Panc1 (cell line): ENCODE measurements around the gene MAML3. TPM values are rescaled to one million over a fixed set of nuclear protein-coding genes. Genes with fewer than 3 reads are reported as not detected.

ENCODE experiments used
- ATAC-seq: fragments of 200-7000 bp; cut with Tn5 transposase; 2 replicates; pipeline ENCODE4 v1.9.1; 2020; ENCODE audit warnings: mild to moderate bottlenecking, moderate library complexity
- BruUV-seq: library from RNA; stranded (reverse); fragments of 400-500 nt; replicated peaks from 2 replicates; lab custom pipeline; 2021; lab: Mats Ljungman, UMichigan
- CTCF ChIA-PET: fragments of 300-600 bp; sonication (Branson Sonifier 250); formaldehyde crosslinking; loops from one replicate; lab custom pipeline; 2022; ENCODE audit warnings: antibody characterized with exemption; lab: Charles Lee
- POLR2A ChIA-PET: fragments of 300-600 bp; sonication (Branson Sonifier 250); formaldehyde crosslinking; loops from one replicate; lab custom pipeline; 2022; ENCODE audit warnings: antibody characterized with exemption; lab: Charles Lee
- DNase-seq: peaks from one replicate; pipeline ENCODE4 v3.0.0-alpha.2; 2010; ENCODE audit warnings: low read depth, low spot score
- H3K27ac ChIP-seq: 2 replicates; pipeline ENCODE4 v1.5.1; 2011; ENCODE audit warnings: mild to moderate bottlenecking, low read length, inconsistent platforms
- H3K27me3 ChIP-seq: fragments of 200-500 bp; sonication (Bioruptor generic); 2 replicates; pipeline ENCODE4 v1.6.0; 2014; ENCODE audit warnings: low read length, inconsistent platforms; ENCODE audit not compliant: control insufficient read depth, insufficient read depth
- H3K36me3 ChIP-seq: fragments of 200-500 bp; sonication (Bioruptor generic); 2 replicates; pipeline ENCODE4 v1.5.1; 2014; ENCODE audit warnings: inconsistent platforms, mild to moderate bottlenecking, low read length, moderate library complexity; ENCODE audit not compliant: control insufficient read depth, insufficient read depth
- H3K4me1 ChIP-seq: 2 replicates; pipeline ENCODE4 v1.5.1; 2011; ENCODE audit warnings: inconsistent platforms, mild to moderate bottlenecking, low read length, moderate library complexity; ENCODE audit not compliant: control insufficient read depth, insufficient read depth
- H3K4me3 ChIP-seq, 2 experiments: 2 replicates each; pipeline ENCODE4 v1.5.1; 2011 to 2012; ENCODE audit warnings: low read depth in 2 of 2, low read length in 2 of 2, mild to moderate bottlenecking in 2 of 2, inconsistent platforms in 1 of 2, moderate library complexity in 1 of 2
- H3K9me3 ChIP-seq: fragments of 200-500 bp; sonication (Bioruptor generic); 2 replicates; pipeline ENCODE4 v1.5.1; 2014; ENCODE audit warnings: low read depth, mild to moderate bottlenecking, inconsistent platforms, low read length, moderate library complexity; ENCODE audit not compliant: control insufficient read depth, insufficient read depth
- CTCF ChIP-seq: fragments of 450-650 bp; IDR thresholded peaks from 2 replicates; pipeline ENCODE4 v1.5.1; 2017; ENCODE audit warnings: mild to moderate bottlenecking
- POLR2AphosphoS5 ChIP-seq: IDR thresholded peaks from 2 replicates; pipeline ENCODE4 v1.6.1; 2012; ENCODE audit warnings: mild to moderate bottlenecking, low read depth, low read length, moderate library complexity
- REST ChIP-seq, 2 experiments: IDR thresholded peaks; 2 replicates each; pipeline ENCODE4 v1.6.1; 2011 to 2012; ENCODE audit warnings: low read depth in 2 of 2, control low read depth in 1 of 2, low read length in 1 of 2, mild to moderate bottlenecking in 1 of 2, moderate library complexity in 1 of 2; ENCODE audit not compliant: insufficient read depth in 1 of 2
- SIN3A ChIP-seq: IDR thresholded peaks from 2 replicates; pipeline ENCODE4 v1.6.1; 2012; ENCODE audit warnings: low read depth, mild to moderate bottlenecking, low read length, moderate library complexity, borderline replicate concordance; ENCODE audit not compliant: insufficient read depth
- TCF7L2 ChIP-seq: IDR thresholded peaks from 2 replicates; pipeline ENCODE4 v1.6.1; 2011; ENCODE audit warnings: mild to moderate bottlenecking, low read depth, low read length, inconsistent platforms
- in situ Hi-C: cut with HindIII; loops from 2 replicates; pipeline ENCODE4 v1.10.0; 2016; ENCODE audit warnings: low sequenced_read_pairs, low pct_unique_long_range_greater_than_20kb
- intact Hi-C: fragments of 100-400 bp; cut with micrococcal nuclease; formaldehyde crosslinking; loops from one replicate; pipeline ENCODE4 v1.10.0; 2022; ENCODE audit not compliant: unreplicated experiment
- total RNA-seq: library from RNA; stranded (reverse); gene quantifications from one replicate; pipeline ENCODE4 v1.2.1, GENCODE V29; 2021; ENCODE audit not compliant: unreplicated experiment

Gene MAML3
- total RNA-seq, 1 experiment from 2014 or later: 7.7 TPM

GRCh38 chr4:140188975-140189374 lies 35.0 kb upstream of the MAML3 start:
- in situ Hi-C loops: no loop called here
- Histone ChIP-seq H3K9me3 (no peaks in the 10 kb centered on the region), H3K36me3 (no peaks in the 10 kb centered on the region), H3K27ac (no peak overlapping the region), H3K4me1 (no peaks in the 10 kb centered on the region), H3K4me3 (no peak overlapping the region), H3K27me3 (no peaks in the 10 kb centered on the region)
- DNase-seq (no peak), ATAC-seq (no peak)
- BruUV-seq: no TSS peak
- intact Hi-C loops: no loop called here
- ChIA-PET CTCF (no interaction called here), POLR2A (no interaction called here)
- no peak for TF ChIP-seq REST (IDR thresholded peaks at IDR 0.05; ENCODE audit: insufficient read depth in 1 of 2, low read depth in 2 of 2, low read length in 1 of 2)
- no peak for TF ChIP-seq POLR2AphosphoS5
- TF ChIP-seq SIN3A: no peak
- TF ChIP-seq TCF7L2: no peak
- no peak for TF ChIP-seq CTCF

- no peak for TF ChIP-seq REST (IDR thresholded peaks at IDR 0.05; ENCODE audit: insufficient read depth in 1 of 2, low read depth in 2 of 2, low read length in 1 of 2)
- no peak for TF ChIP-seq CTCF
- no peak for TF ChIP-seq TCF7L2
- no peak for TF ChIP-seq POLR2AphosphoS5
- no peak for TF ChIP-seq SIN3A
- POLR2A ChIA-PET: no interaction called here
- intact Hi-C loops: no loop called here
Observed at GRCh38 chr4:140187316-140187695, 33.3 kb upstream of the MAML3 start.

More at GRCh38 chr4:140187316-140187695, 33.3 kb upstream of the MAML3 start:
- in situ Hi-C loops: no loop called here
- ATAC-seq (no peak), DNase-seq (no peak)
- H3K9me3 ChIP-seq: no peaks in the 10 kb centered on the region
- no peaks in the 10 kb centered on the region for H3K36me3 ChIP-seq
- H3K4me3 ChIP-seq: no peak overlapping the region
- no TSS peak for BruUV-seq
- no peak overlapping the region for H3K27ac ChIP-seq
- H3K4me1 ChIP-seq: no peaks in the 10 kb centered on the region
- CTCF ChIA-PET: no interaction called here
- no peaks in the 10 kb centered on the region for H3K27me3 ChIP-seq
